ENCODE measurements around the gene CYBC1. TPM values are rescaled to one million over a fixed set of nuclear protein-coding genes. Genes with fewer than 3 reads are reported as not detected.

The CYBC1 gene
- polyA plus RNA-seq, 1 donor (not counting 4 experiments of a cell fraction or from before 2014, with no cell fraction given) = 30.2 TPM

DNA sequence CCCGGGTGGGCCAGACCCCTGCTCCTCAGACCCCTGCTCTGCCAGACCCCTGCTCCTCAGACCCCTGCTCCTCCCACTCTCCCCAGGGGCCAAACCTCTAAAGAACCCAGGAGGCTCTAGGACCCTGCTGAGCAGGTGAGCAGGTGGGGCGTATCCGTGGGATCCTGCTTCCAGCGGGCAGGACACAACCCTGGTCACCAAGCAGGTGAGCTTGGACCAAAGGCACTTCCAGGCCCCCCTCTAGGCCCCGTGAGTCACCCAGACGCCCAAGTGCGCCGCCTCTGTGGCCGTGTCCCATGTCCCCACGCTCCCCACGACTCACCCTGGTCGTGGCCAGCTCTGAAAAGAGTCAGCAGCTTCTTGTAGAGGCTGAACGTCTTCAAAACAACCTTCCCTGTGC is 5.0 kb downstream of the CYBC1 start:
- H3K27me3 ChIP-seq (ENCODE audit: control insufficient read depth, extremely low read depth, insufficient read depth, low read length) = no peaks in the 10 kb centered on the region
- dilution Hi-C loops (cut with MboI; ENCODE audit: extremely low pct_ligation_motif_present, low sequenced_read_pairs) = no loop called here
- no peak overlapping the region for H2AFZ ChIP-seq (ENCODE audit: control insufficient read depth, low read length)
- no peaks in the 10 kb centered on the region for H4K20me1 ChIP-seq (ENCODE audit: control insufficient read depth, extremely low read depth, insufficient read depth, low read length)
- no peak overlapping the region for H3K4me2 ChIP-seq (ENCODE audit: control insufficient read depth, extremely low read depth, insufficient read depth, low read depth, low read length)
- no peak for TF ChIP-seq CTCF (optimal IDR thresholded peaks at IDR 0.05 in 1 of 3, IDR thresholded peaks at IDR 0.05 in 1 of 3, conservative IDR thresholded peaks at IDR 0.05 in 1 of 3; ENCODE audit: extremely low read depth in 1 of 3, insufficient read depth in 2 of 3, low read length in 3 of 3)
- no peak for TF ChIP-seq EZH2 (IDR thresholded peaks at IDR 0.05; ENCODE audit: low read length)
- peaks cover 8% of the 10 kb centered on the region for H3K4me1 ChIP-seq (ENCODE audit: control insufficient read depth, extremely low read depth, insufficient read depth, low read length)
- no peaks in the 10 kb centered on the region for H3K9me3 ChIP-seq (ENCODE audit: control insufficient read depth, low read depth, low read length)
- peaks cover 7 to 14% of the 10 kb centered on the region in 2 experiments for H3K36me3 ChIP-seq (ENCODE audit: control insufficient read depth in 2 of 2, extremely low read depth in 1 of 2, insufficient read depth in 2 of 2, low read length in 2 of 2)
- FAIRE-seq (no peak), DNase-seq (ENCODE audit: low read depth, low spot score) (no peak)
- no peak overlapping the region for H3K4me3 ChIP-seq (ENCODE audit: control insufficient read depth in 2 of 3, extremely low read depth in 1 of 3, insufficient read depth in 2 of 3, low read depth in 1 of 3, low read length in 3 of 3)
- peaks cover 12% of the 10 kb centered on the region for H3K79me2 ChIP-seq (ENCODE audit: control insufficient read depth, insufficient read depth, low read length)
- no peak overlapping the region for H3K27ac ChIP-seq (ENCODE audit: control insufficient read depth, insufficient read depth, low read length)
- no peaks in the 10 kb centered on the region for H3K9me1 ChIP-seq (ENCODE audit: control insufficient read depth, extremely low read depth, insufficient read depth, low read length)
- no peak overlapping the region for H3K9ac ChIP-seq (ENCODE audit: control insufficient read depth, extremely low read depth, insufficient read depth, low read length)

DNA sequence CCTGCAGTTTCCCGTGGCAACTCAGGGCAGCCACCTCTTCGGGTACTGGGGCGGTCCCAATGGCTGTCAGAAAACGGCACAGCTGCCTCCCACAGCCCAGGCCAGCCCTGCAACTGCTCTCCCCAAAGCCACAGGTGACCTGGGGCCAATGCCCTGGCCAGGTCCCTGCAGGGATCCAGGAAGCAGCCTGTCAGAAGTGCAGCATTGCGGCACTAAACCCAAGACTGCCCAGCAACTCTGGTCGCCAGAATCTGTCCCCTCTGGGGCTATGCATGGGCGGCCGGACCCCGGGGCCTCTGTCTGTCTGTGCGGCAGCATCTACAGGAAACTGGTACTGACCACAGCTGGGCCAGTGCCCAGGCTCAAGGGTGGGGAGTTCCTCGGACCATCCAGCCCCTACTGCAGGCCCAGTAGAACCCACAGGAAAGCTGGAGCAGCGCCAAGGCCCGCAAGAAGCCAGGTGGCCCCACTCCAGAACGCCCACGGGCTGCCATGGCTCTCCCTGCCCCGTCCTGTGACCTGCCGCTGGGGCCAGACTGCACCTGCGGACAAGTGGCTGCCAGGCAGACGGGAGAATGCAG is 5.5 kb downstream of the CYBC1 start:
- Histone ChIP-seq H3K9me3 (ENCODE audit: control insufficient read depth, low read depth, low read length) (no peaks in the 10 kb centered on the region), H3K36me3 (ENCODE audit: control insufficient read depth in 2 of 2, extremely low read depth in 1 of 2, insufficient read depth in 2 of 2, low read length in 2 of 2) (peaks cover 7 to 14% of the 10 kb centered on the region in 2 experiments)

More for the DNA sequence above, 5.5 kb downstream of the CYBC1 start:
- Histone ChIP-seq H3K4me2 (ENCODE audit: control insufficient read depth, extremely low read depth, insufficient read depth, low read depth, low read length) (no peak overlapping the region), H4K20me1 (ENCODE audit: control insufficient read depth, extremely low read depth, insufficient read depth, low read length) (no peaks in the 10 kb centered on the region), H3K9me1 (ENCODE audit: control insufficient read depth, extremely low read depth, insufficient read depth, low read length) (no peaks in the 10 kb centered on the region), H2AFZ (ENCODE audit: control insufficient read depth, low read length) (no peak overlapping the region), H3K79me2 (ENCODE audit: control insufficient read depth, insufficient read depth, low read length) (peaks cover 10% of the 10 kb centered on the region), H3K4me1 (ENCODE audit: control insufficient read depth, extremely low read depth, insufficient read depth, low read length) (peaks cover 6% of the 10 kb centered on the region), H3K27me3 (ENCODE audit: control insufficient read depth, extremely low read depth, insufficient read depth, low read length) (no peaks in the 10 kb centered on the region), H3K27ac (ENCODE audit: control insufficient read depth, insufficient read depth, low read length) (no peak overlapping the region), H3K4me3 (ENCODE audit: control insufficient read depth in 2 of 3, extremely low read depth in 1 of 3, insufficient read depth in 2 of 3, low read depth in 1 of 3, low read length in 3 of 3) (no peak overlapping the region), H3K9ac (ENCODE audit: control insufficient read depth, extremely low read depth, insufficient read depth, low read length) (no peak overlapping the region)
- dilution Hi-C loops (cut with MboI; ENCODE audit: extremely low pct_ligation_motif_present, low sequenced_read_pairs) = no loop called here
- no peak for FAIRE-seq
- no peak for DNase-seq (ENCODE audit: low read depth, low spot score)
- no peak for TF ChIP-seq EZH2 (IDR thresholded peaks at IDR 0.05; ENCODE audit: low read length)
- no peak for TF ChIP-seq CTCF (optimal IDR thresholded peaks at IDR 0.05 in 1 of 3, IDR thresholded peaks at IDR 0.05 in 1 of 3, conservative IDR thresholded peaks at IDR 0.05 in 1 of 3; ENCODE audit: extremely low read depth in 1 of 3, insufficient read depth in 2 of 3, low read length in 3 of 3)

Data from keratinocyte (primary cell).